Naive thymus-derived CD4-positive, alpha-beta T cell (primary cell): ENCODE measurements around the gene PLCG2. TPM values are rescaled to one million over a fixed set of nuclear protein-coding genes. Genes with fewer than 3 reads are reported as not detected.
A peak's percentile ranks its signal among the peaks of the same experiment; 100 is the strongest.

Experiments
- ATAC-seq: fragments of 150-1000 bp; cut with Tn5 transposase; 2 replicates; pipeline ENCODE4 v1.10.0; 2021; ENCODE audit warnings: mild to moderate bottlenecking, moderate library complexity
- CTCF ChIA-PET: fragments of 350-600 bp; sonication (Branson Sonifier 250); formaldehyde crosslinking; loops from one replicate; lab custom pipeline; 2021; ENCODE audit warnings: antibody characterized with exemption; lab: Charles Lee
- POLR2A ChIA-PET: fragments of 350-600 bp; sonication (Branson Sonifier 250); formaldehyde crosslinking; loops from one replicate; lab custom pipeline; 2021; ENCODE audit warnings: antibody characterized with exemption, inconsistent platforms; lab: Charles Lee
- DNase-seq, 9 donors: peaks; one replicate each; pipeline versions ENCODE4 v3.0.0 to v3.0.0-alpha.2; 2020 to 2022; ENCODE audit warnings: mixed read lengths in 1 of 9
- H3K27ac ChIP-seq: one replicate; pipeline ENCODE4 v1.7.0; 2013; ENCODE audit warnings: mild to moderate bottlenecking, low read depth, low read length, moderate library complexity
- H3K27me3 ChIP-seq, 2 donors: one replicate each; pipeline ENCODE4 v1.7.0; 2013; ENCODE audit warnings: low read length in 2 of 2, mild to moderate bottlenecking in 2 of 2, moderate library complexity in 2 of 2; ENCODE audit not compliant: control insufficient read depth in 2 of 2, insufficient read depth in 2 of 2
- H3K36me3 ChIP-seq, 3 experiments: 1 replicate in 2 of 3; 2 replicates in 1 of 3; pipeline ENCODE4 v1.7.0; 2013; ENCODE audit warnings: low read length in 3 of 3, mild to moderate bottlenecking in 3 of 3, moderate library complexity in 1 of 3; ENCODE audit not compliant: insufficient read depth in 3 of 3, control insufficient read depth in 2 of 3
- H3K4me1 ChIP-seq, 2 donors: one replicate each; pipeline ENCODE4 v1.7.0; 2013; ENCODE audit warnings: low read length in 2 of 2, mild to moderate bottlenecking in 2 of 2, moderate library complexity in 1 of 2; ENCODE audit not compliant: control insufficient read depth in 2 of 2, insufficient read depth in 2 of 2
- H3K4me3 ChIP-seq: 2 replicates; pipeline ENCODE4 v1.7.0; 2013; ENCODE audit warnings: mild to moderate bottlenecking, low read length
- H3K9me3 ChIP-seq, 3 experiments: 1 replicate in 2 of 3; 2 replicates in 1 of 3; pipeline ENCODE4 v1.7.0; 2013; ENCODE audit warnings: low read length in 3 of 3; ENCODE audit not compliant: control insufficient read depth in 2 of 3
- H3K27ac Mint-ChIP-seq, 9 donors: one replicate each; pipeline ENCODE4 v1.8.0; 2020 to 2022; ENCODE audit warnings: mixed read lengths in 9 of 9, mild to moderate bottlenecking in 8 of 9, moderate library complexity in 5 of 9, inconsistent platforms in 2 of 9
- H3K27me3 Mint-ChIP-seq, 5 donors: one replicate each; pipeline ENCODE4 v1.8.0; 2021 to 2022; ENCODE audit warnings: mixed read lengths in 5 of 5, mild to moderate bottlenecking in 1 of 5
- H3K36me3 Mint-ChIP-seq, 5 donors: one replicate each; pipeline ENCODE4 v1.8.0; 2020 to 2022; ENCODE audit warnings: mixed read lengths in 5 of 5, mild to moderate bottlenecking in 3 of 5, inconsistent platforms in 1 of 5
- H3K4me1 Mint-ChIP-seq, 7 donors: one replicate each; pipeline ENCODE4 v1.8.0; 2020 to 2022; ENCODE audit warnings: mixed read lengths in 7 of 7, mild to moderate bottlenecking in 3 of 7, inconsistent platforms in 1 of 7
- H3K4me3 Mint-ChIP-seq, 10 donors: one replicate each; pipeline ENCODE4 v1.8.0; 2020 to 2022; ENCODE audit warnings: mild to moderate bottlenecking in 10 of 10, mixed read lengths in 10 of 10, moderate library complexity in 6 of 10, inconsistent platforms in 2 of 10
- H3K9me3 Mint-ChIP-seq, 11 donors: one replicate each; pipeline ENCODE4 v1.8.0; 2020 to 2022; ENCODE audit warnings: mixed read lengths in 11 of 11, mild to moderate bottlenecking in 4 of 11, inconsistent platforms in 1 of 11, moderate library complexity in 1 of 11
- intact Hi-C, 2 donors: fragments of 100-400 bp; cut with micrococcal nuclease; formaldehyde crosslinking; loops; one replicate each; pipeline ENCODE4 v1.15.1; 2023
- polyA plus RNA-seq, 2 donors: library from polyadenylated mRNA; unstranded; fragments of 300-500 nt; fragmentation: Illumina TruSeq; gene quantifications; one replicate each; pipeline ENCODE4 v1.2.3, GENCODE V29; 2021
- total RNA-seq, 6 experiments: library from RNA in 5 of 6; stranded (reverse) in 5 of 6; gene quantifications; 1 replicate in 5 of 6; 2 replicates in 1 of 6; pipeline ENCODE4 v1.2.3 and lab custom pipeline; 2021 to 2026

PLCG2 gene
- total and polyA plus RNA-seq, 7 experiments from 2014 or later: 0.07 to 85.8 (median 1.5) TPM

DNA sequence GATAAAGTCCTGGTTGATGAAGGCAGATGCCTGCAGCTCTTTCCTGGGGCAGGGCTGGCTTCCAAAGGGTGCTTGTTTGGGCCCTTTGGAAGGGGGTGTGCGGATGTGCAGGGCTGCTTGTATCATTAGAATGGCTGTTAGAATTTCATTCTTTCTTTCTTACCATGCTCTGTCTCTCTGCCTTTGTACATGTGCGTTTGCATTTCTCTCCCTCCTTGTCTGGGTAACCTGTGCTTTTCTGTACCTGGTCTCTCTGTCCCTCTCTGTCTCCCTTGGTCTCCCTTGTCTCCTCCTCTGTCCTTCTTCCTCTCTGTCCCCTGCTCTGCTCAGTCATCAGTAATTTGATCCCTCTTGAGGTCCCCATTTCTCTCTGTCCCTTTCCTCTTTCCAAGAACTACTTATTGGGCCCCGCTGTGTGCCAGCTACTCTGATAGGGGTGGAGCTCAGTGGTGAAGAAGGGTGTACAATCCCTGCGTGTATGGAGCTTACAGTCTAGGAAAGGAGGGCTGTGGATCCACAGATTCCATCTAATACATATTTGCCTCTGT is 69.3 kb downstream of the PLCG2 start:
- no peak overlapping the region for H3K27ac Mint-ChIP-seq
- DNase-seq: no peak
- H3K27me3 Mint-ChIP-seq: peaks cover 0 to 17% (median 7%) of the 10 kb centered on the region in 5 donors
- ChIA-PET POLR2A (no interaction called here), CTCF (no interaction called here)
- H3K27ac ChIP-seq: no peak overlapping the region
- no peaks in the 10 kb centered on the region for H3K9me3 Mint-ChIP-seq
- H3K27me3 ChIP-seq: no peaks in the 10 kb centered on the region
- H3K36me3 Mint-ChIP-seq: no peaks in the 10 kb centered on the region
- no peak overlapping the region for H3K4me3 ChIP-seq
- no peaks in the 10 kb centered on the region for H3K9me3 ChIP-seq
- H3K36me3 ChIP-seq: no peaks in the 10 kb centered on the region
- H3K4me1 ChIP-seq: no peaks in the 10 kb centered on the region
- no peak for ATAC-seq
- intact Hi-C loops: no loop called here
- peaks cover 0 to 11% (median 0%) of the 10 kb centered on the region in 7 donors for H3K4me1 Mint-ChIP-seq
- H3K4me3 Mint-ChIP-seq: no peak overlapping the region

DNA sequence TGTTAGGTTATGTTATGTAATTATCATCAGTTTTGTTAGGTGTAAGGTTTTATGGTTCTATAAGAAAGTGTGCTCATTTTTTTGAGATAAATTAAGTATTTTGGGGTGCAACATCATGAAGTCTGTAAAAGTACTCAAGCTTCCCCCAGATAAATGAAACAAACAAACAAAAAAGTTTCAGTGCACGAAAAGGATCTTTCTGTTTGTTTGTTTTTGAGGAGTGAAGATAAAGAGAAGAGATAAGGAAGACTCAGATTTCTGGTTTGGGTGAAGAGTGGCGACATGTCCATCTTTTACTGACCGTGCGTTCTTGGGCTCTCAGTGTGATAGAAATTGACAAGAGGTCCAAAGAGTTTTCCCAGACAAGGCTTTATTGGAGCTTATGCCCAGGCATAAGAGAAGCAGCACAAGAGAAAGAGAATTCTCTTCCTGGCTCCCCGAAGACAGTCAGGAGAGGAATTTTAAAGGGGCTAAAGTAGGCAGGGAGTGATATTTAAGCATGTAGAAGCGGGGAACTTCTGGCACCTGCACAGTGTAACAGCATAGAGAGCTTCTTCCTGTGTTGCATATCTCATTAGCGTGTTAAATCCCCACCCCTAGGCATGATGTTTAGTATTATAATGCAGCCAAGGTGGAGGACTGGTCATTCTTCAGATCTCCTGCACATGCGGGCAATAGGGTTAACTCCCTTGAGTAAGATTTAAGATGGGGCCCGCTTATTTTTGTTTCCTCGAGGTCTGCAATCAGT is 71.3 kb downstream of the PLCG2 start:
- H3K36me3 Mint-ChIP-seq: no peaks in the 10 kb centered on the region
- H3K9me3 Mint-ChIP-seq: no peaks in the 10 kb centered on the region
- H3K27ac ChIP-seq: no peak overlapping the region
- peaks cover 0 to 11% (median 0%) of the 10 kb centered on the region in 7 donors for H3K4me1 Mint-ChIP-seq
- no peak overlapping the region for H3K4me3 ChIP-seq
- intact Hi-C loops: no loop called here
- H3K9me3 ChIP-seq: no peaks in the 10 kb centered on the region
- POLR2A ChIA-PET: no interaction called here
- H3K4me1 ChIP-seq: no peaks in the 10 kb centered on the region
- no peaks in the 10 kb centered on the region for H3K36me3 ChIP-seq
- no peak overlapping the region for H3K27ac Mint-ChIP-seq
- DNase-seq: no peak
- H3K27me3 Mint-ChIP-seq: peaks cover 0 to 13% (median 7%) of the 10 kb centered on the region in 5 donors
- no peak for ATAC-seq
- CTCF ChIA-PET: no interaction called here
- no peak overlapping the region for H3K4me3 Mint-ChIP-seq
- H3K27me3 ChIP-seq: no peaks in the 10 kb centered on the region

DNA sequence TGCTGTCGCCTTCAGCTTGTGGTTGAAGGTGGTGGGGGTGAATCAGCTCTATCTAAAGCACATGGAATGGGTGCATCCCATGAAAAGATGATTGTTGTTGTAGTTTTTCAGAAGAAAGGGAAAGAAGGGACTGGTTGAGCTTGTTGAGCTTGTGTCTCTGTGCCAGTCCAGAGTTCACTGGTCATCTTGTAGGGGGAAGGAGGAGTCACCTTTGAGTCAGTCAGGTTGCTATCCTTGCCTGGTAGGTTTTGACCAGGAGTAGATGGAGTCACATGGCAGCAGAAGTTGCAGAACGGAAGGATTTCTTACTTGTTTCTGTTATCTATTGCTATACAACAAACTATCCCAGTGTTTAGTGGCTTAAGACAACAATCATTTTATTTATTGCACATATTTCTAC is 73.3 kb downstream of the PLCG2 start:
- Mint-ChIP-seq H3K9me3 (peaks cover 0 to 2% (median 0%) of the 10 kb centered on the region in 11 donors), H3K27me3 (peaks cover 0 to 10% (median 4%) of the 10 kb centered on the region in 5 donors), H3K4me1 (peaks cover 0 to 11% (median 0%) of the 10 kb centered on the region in 7 donors), H3K27ac (no peak overlapping the region), H3K4me3 (no peak overlapping the region), H3K36me3 (no peaks in the 10 kb centered on the region)
- CTCF ChIA-PET: no interaction called here
- Histone ChIP-seq H3K9me3 (no peaks in the 10 kb centered on the region), H3K36me3 (no peaks in the 10 kb centered on the region), H3K4me3 (no peak overlapping the region), H3K27me3 (no peaks in the 10 kb centered on the region), H3K27ac (no peak overlapping the region), H3K4me1 (no peaks in the 10 kb centered on the region)
- DNase-seq (no peak), ATAC-seq (no peak)
- POLR2A ChIA-PET: no interaction called here
- intact Hi-C loops: no loop called here

DNA sequence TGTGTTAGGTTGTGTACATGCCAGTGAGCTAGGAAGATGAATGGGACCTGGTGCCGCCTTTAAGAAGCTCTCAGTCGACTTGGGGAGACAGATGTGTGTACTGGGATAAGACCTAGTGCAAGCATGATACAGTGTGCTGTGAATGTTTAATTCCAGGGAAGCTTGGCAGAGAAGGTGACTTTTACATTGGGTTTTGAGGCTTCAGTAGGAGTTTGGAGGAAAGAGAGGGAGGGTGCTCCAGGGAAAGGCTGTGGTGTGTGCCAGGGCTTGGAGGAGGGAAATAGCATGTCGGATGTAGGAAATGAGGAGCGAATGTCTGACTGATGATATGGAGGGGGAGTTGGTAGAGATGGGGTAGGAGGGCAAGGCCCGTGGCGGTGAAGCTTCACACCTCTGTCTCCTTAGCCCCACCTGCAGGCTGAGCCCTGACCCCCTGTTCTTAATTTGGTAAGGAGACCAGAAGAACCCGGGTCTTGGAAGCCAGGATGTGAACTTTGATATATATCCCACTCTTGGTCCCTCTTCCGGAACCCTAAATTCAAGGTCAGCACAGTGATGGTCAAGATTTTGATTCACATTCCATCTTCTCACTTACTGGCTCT is 76.6 kb downstream of the PLCG2 start:
- Mint-ChIP-seq H3K4me3 (no peak overlapping the region), H3K27ac (no peak overlapping the region), H3K9me3 (peaks cover 0 to 3% (median 0%) of the 10 kb centered on the region in 11 donors), H3K36me3 (no peaks in the 10 kb centered on the region), H3K4me1 (peaks cover 0 to 4% (median 0%) of the 10 kb centered on the region in 7 donors), H3K27me3 (peaks cover 0 to 5% (median 0%) of the 10 kb centered on the region in 5 donors)
- ChIA-PET POLR2A (interaction anchor here (0.6 kb wide), 1 partner anchor 1206 kb away, joined by 3 read pairs; no protein-coding TSS in a partner anchor), CTCF (no interaction called here)
- Histone ChIP-seq H3K27ac (no peak overlapping the region), H3K27me3 (no peaks in the 10 kb centered on the region), H3K9me3 (no peaks in the 10 kb centered on the region), H3K36me3 (no peaks in the 10 kb centered on the region), H3K4me1 (no peaks in the 10 kb centered on the region), H3K4me3 (no peak overlapping the region)
- DNase-seq: no peak
- ATAC-seq: no peak
- intact Hi-C loops: no loop called here

DNA sequence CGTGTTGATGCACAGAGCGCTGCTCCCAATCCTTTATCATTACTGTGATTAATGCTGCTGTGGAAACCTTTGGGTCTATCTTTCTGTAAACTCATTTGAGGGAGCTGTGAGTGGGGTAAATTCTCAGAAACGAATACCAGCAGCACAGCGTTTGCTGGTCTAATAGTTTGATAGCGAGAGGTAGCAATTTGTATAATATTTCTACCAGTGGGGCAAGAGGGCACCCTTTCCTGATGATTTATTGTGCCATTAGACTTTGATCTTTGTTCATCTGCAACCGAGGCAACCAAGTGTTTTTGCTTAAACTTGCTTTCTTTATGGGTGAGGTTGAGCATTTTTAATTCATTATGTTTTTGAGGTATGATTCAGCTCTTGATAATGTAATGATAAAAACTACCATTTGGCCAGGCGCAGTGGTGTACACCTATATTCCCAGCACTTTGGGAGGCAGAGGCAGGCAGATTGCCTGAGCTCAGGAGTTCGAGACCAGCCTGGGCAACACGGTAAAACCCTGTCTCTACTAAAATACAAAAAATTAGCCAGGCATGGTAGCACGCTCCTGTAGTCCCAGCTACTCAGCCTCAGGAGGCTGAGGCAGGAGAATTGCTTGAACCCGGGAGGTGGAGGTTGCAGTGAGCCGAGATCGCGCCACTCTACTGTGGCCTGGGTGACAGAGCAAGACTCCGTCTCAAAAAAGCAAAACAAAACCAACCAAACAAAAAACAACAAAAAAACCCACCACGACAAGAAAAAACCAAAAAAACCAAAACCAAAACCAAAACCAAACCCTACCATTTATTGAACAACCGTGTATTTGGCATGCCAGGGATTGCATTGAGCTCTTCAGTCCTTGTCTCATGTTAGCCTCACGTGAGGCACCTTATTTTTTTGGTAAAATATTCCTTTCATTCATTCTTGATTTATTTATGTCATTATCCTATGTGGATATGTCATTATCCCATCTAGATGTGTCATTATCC is 81.5 kb downstream of the PLCG2 start:
- Histone ChIP-seq H3K27ac (no peak overlapping the region), H3K27me3 (no peaks in the 10 kb centered on the region), H3K4me3 (no peak overlapping the region), H3K36me3 (no peaks in the 10 kb centered on the region), H3K4me1 (no peaks in the 10 kb centered on the region), H3K9me3 (no peaks in the 10 kb centered on the region)
- peaks cover 0 to 9% (median 0%) of the 10 kb centered on the region in 7 donors for H3K4me1 Mint-ChIP-seq
- CTCF ChIA-PET: no interaction called here
- no peak for DNase-seq
- no peak for ATAC-seq
- H3K4me3 Mint-ChIP-seq: no peak overlapping the region
- H3K9me3 Mint-ChIP-seq: peaks cover 0 to 2% (median 0%) of the 10 kb centered on the region in 11 donors
- no peaks in the 10 kb centered on the region for H3K36me3 Mint-ChIP-seq
- peaks cover 0 to 9% (median 2%) of the 10 kb centered on the region in 5 donors for H3K27me3 Mint-ChIP-seq
- H3K27ac Mint-ChIP-seq: no peak overlapping the region
- POLR2A ChIA-PET: no interaction called here
- intact Hi-C loops: no loop called here

DNA sequence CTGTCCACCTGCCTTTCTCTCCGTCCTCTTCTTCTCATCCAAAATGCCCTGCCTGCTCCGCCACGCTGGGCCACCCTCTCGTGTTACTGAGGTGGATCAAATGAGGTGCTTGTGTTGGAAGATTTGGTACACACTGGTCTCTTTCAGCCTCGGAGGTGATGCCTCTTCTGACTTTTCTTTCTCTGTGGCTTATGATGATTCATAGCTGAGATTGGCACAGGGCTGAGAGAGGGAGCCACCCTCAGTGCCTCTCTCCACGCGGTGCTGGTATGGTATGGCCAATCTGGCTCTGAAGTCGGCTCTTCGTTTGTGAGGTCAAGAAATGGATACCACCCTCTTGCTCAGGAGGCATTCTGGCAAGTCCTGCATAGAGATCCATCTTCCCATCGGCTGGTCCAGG is 82.4 kb downstream of the PLCG2 start:
- intact Hi-C loops: no loop called here
- peaks cover 0 to 1% (median 0%) of the 10 kb centered on the region in 11 donors for H3K9me3 Mint-ChIP-seq
- no peak overlapping the region for H3K4me3 Mint-ChIP-seq
- ATAC-seq (peak; percentile 46), DNase-seq (no peak)
- H3K4me1 Mint-ChIP-seq: peaks cover 0 to 9% (median 0%) of the 10 kb centered on the region in 7 donors
- CTCF ChIA-PET: interaction anchor here (0.8 kb wide), 1 partner anchor 26 kb away, joined by 3 read pairs; no protein-coding TSS in a partner anchor
- Histone ChIP-seq H3K27me3 (no peaks in the 10 kb centered on the region), H3K4me3 (no peak overlapping the region), H3K4me1 (no peaks in the 10 kb centered on the region), H3K27ac (no peak overlapping the region), H3K9me3 (no peaks in the 10 kb centered on the region), H3K36me3 (no peaks in the 10 kb centered on the region)
- H3K36me3 Mint-ChIP-seq: no peaks in the 10 kb centered on the region
- H3K27ac Mint-ChIP-seq: peak overlapping the region in 1 of 9 donors; percentile 7
- H3K27me3 Mint-ChIP-seq: peaks cover 0 to 9% (median 1%) of the 10 kb centered on the region in 5 donors
- POLR2A ChIA-PET: no interaction called here
